K562 (cell line): Measurements from ENCODE around the gene KCNK18. TPM values are rescaled to one million over a fixed set of nuclear protein-coding genes. Genes with fewer than 3 reads are reported as not detected.

Source experiments
- ATAC-seq: fragments of 200-7000 bp; cut with Tn5 transposase; 3 replicates; pipeline ENCODE4 v1.9.1; 2020; ENCODE audit warnings: moderate library complexity
- BruUV-seq: library from RNA; stranded (reverse); fragments of 400-500 nt; replicated peaks from 2 replicates; lab custom pipeline; 2021; lab: Mats Ljungman, UMichigan
- CTCF ChIA-PET: fragments of 300-600 bp; formaldehyde crosslinking; extraction: SDS; loops from one replicate; lab custom pipeline; 2021; ENCODE audit warnings: low intra/inter-chr PET ratio; lab: Yijun Ruan, JAX
- POLR2A ChIA-PET: fragments of 300-600, 350-650 bp; sonication (Branson Sonifier 250); formaldehyde crosslinking; extraction: SDS; loops from one replicate; lab custom pipeline; 2021; ENCODE audit warnings: antibody characterized with exemption, inconsistent platforms; lab: Yijun Ruan, JAX
- DNase-seq, 4 experiments: peaks; one replicate each; pipeline versions ENCODE4 v3.0.0 to v3.0.0-alpha.2; 2011 to 2018; ENCODE audit warnings: low spot score in 3 of 4, mixed read lengths in 3 of 4; ENCODE audit errors: extremely low read depth in 1 of 4
- FAIRE-seq: peaks from 2 replicates; lab custom pipeline; 2011; peaks lifted over from hg19 to GRCh38; lab: Jason Lieb, UNC
- H2AFZ ChIP-seq: 2 replicates; pipeline ENCODE4 v1.6.0; 2011; ENCODE audit warnings: low read depth, low read length, control low read depth, inconsistent platforms
- H3K27ac ChIP-seq: fragments of 200-600 bp; 3 replicates; pipeline ENCODE4 v1.8.0; 2011; ENCODE audit warnings: low read depth, mild to moderate bottlenecking, control low read depth, inconsistent platforms, low read length, moderate library complexity, mixed read lengths; ENCODE audit errors: extremely low read depth
- H3K27me3 ChIP-seq, 2 experiments: fragments of 300-600 bp in 1 of 2; 2 replicates in 1 of 2; 3 replicates in 1 of 2; pipeline versions ENCODE4 v1.6.0 to v1.8.0; 2011; ENCODE audit warnings: inconsistent platforms in 2 of 2, low read length in 2 of 2, mild to moderate bottlenecking in 1 of 2, mixed read lengths in 1 of 2, moderate library complexity in 1 of 2; ENCODE audit not compliant: control insufficient read depth in 2 of 2, insufficient read depth in 2 of 2
- H3K36me3 ChIP-seq: fragments of 300-600 bp; 3 replicates; pipeline ENCODE4 v1.8.0; 2011; ENCODE audit warnings: mild to moderate bottlenecking, low read length, inconsistent platforms; ENCODE audit not compliant: control insufficient read depth, insufficient read depth
- H3K4me1 ChIP-seq, 2 experiments: fragments of 200-600 bp in 1 of 2; replicated peaks in 1 of 2; 2 replicates in 1 of 2; 3 replicates in 1 of 2; pipeline versions ENCODE4 v1.5.1 to v1.8.0; 2011; ENCODE audit warnings: inconsistent platforms in 2 of 2, low read length in 2 of 2, mild to moderate bottlenecking in 1 of 2, mixed read lengths in 1 of 2, moderate library complexity in 1 of 2; ENCODE audit not compliant: control insufficient read depth in 2 of 2, insufficient read depth in 2 of 2
- H3K4me2 ChIP-seq: 2 replicates; pipeline ENCODE4 v1.6.1; 2011; ENCODE audit warnings: low read length, control low read depth, inconsistent platforms, mixed read lengths; ENCODE audit not compliant: insufficient read depth
- H3K4me3 ChIP-seq: fragments of 200-600 bp; sonication (generic), shearing (Covaris generic); 2 replicates; pipeline ENCODE4 v1.5.1; 2016; ENCODE audit warnings: control low read depth, inconsistent platforms
- H3K79me2 ChIP-seq: fragments of 200-600 bp; 3 replicates; pipeline ENCODE4 v1.8.0; 2011; ENCODE audit warnings: low read length, inconsistent platforms; ENCODE audit not compliant: control insufficient read depth, insufficient read depth
- H3K9ac ChIP-seq, 2 experiments: 2 replicates each; pipeline versions ENCODE4 v1.6.0 to v1.6.1; 2011; ENCODE audit warnings: low read depth in 2 of 2, low read length in 2 of 2, control low read depth in 1 of 2, inconsistent platforms in 1 of 2, mild to moderate bottlenecking in 1 of 2, mixed read lengths in 1 of 2; ENCODE audit not compliant: insufficient read depth in 1 of 2
- H3K9me1 ChIP-seq: one replicate; pipeline ENCODE4 v1.6.0; 2011; ENCODE audit warnings: inconsistent platforms, mild to moderate bottlenecking, low read length, moderate library complexity; ENCODE audit not compliant: control insufficient read depth, insufficient read depth
- H3K9me3 ChIP-seq: replicated peaks from 2 replicates; pipeline ENCODE4 v1.5.1; 2011; ENCODE audit warnings: low read depth, low read length, inconsistent platforms; ENCODE audit not compliant: control insufficient read depth, insufficient read depth
- H4K20me1 ChIP-seq: replicated peaks from 2 replicates; pipeline ENCODE4 v1.6.1; 2011; ENCODE audit warnings: low read length, inconsistent platforms, mixed read lengths; ENCODE audit not compliant: control insufficient read depth, insufficient read depth
- FOSL1 ChIP-seq: fragments of 200-800 bp; sonication (Bioruptor generic); conservative IDR thresholded peaks from 2 replicates; pipeline ENCODE4 v1.6.1; 2016; ENCODE audit warnings: missing genetic modification characterization, missing compliant biosample characterization
- ILK ChIP-seq: fragments of 450-650 bp; IDR thresholded peaks from 2 replicates; pipeline ENCODE4 v1.6.1; 2016; ENCODE audit warnings: missing genetic modification characterization, low read depth, mild to moderate bottlenecking, missing compliant biosample characterization, moderate library complexity, borderline replicate concordance
- RERE ChIP-seq: sonication (generic); formaldehyde crosslinking; IDR thresholded peaks from 2 replicates; pipeline ENCODE4 v1.8.0; 2023; ENCODE audit warnings: missing genetic modification reagents, mild to moderate bottlenecking, borderline replicate concordance
- SETDB1 ChIP-seq: IDR thresholded peaks from one replicate; pipeline ENCODE4 v1.6.1; 2012; ENCODE audit warnings: low read length, control low read depth, inconsistent platforms
- YY1 ChIP-seq, 3 experiments: IDR thresholded peaks; 2 replicates each; pipeline ENCODE4 v1.6.1; 2011; ENCODE audit warnings: low read length in 2 of 3, mild to moderate bottlenecking in 2 of 3, moderate library complexity in 2 of 3, borderline replicate concordance in 1 of 3, control low read depth in 1 of 3, low read depth in 1 of 3; ENCODE audit not compliant: insufficient read depth in 3 of 3, insufficient replicate concordance in 2 of 3, control insufficient read depth in 1 of 3, insufficient read length in 1 of 3; ENCODE audit errors: extremely low read depth in 1 of 3
- ZBTB43 ChIP-seq: sonication (generic); formaldehyde crosslinking; IDR thresholded peaks from 2 replicates; pipeline ENCODE4 v1.8.0; 2023; ENCODE audit warnings: mild to moderate bottlenecking, missing genetic modification reagents
- ZNF174 ChIP-seq: fragments of 250-450 bp; sonication (Bioruptor Pico); IDR thresholded peaks from 2 replicates; pipeline ENCODE4 v1.4.0; 2020; ENCODE audit warnings: mild to moderate bottlenecking
- ZNF57 ChIP-seq: fragments of 450-650 bp; formaldehyde crosslinking; IDR thresholded peaks from 2 replicates; pipeline ENCODE4 v1.4.0; 2020; ENCODE audit warnings: mild to moderate bottlenecking, moderate library complexity
- ZNF76 ChIP-seq: fragments of 250-450 bp; sonication (Bioruptor Pico); IDR thresholded peaks from 2 replicates; pipeline ENCODE4 v1.4.0; 2020; ENCODE audit warnings: mild to moderate bottlenecking, moderate library complexity, borderline replicate concordance
- WGBS: fragments of 100-300 bp; shearing (Covaris generic); methylation state at CpG from one replicate; pipeline ENCODE4 v1.1.6; 2016; ENCODE audit warnings: low coverage, mixed read lengths; ENCODE audit not compliant: insufficient coverage; ENCODE audit errors: missing lambda C conversion rate; 5-methylcytosine and 5-hydroxymethylcytosine counted together
- in situ Hi-C: fragments of 300-500 bp; cut with MboI; formaldehyde crosslinking; loops from 4 replicates; pipeline ENCODE4 v1.15.0; 2018; ENCODE audit warnings: inconsistent platforms, mixed read lengths
- intact Hi-C: fragments of 100-400 bp; cut with micrococcal nuclease; formaldehyde crosslinking; loops from 2 replicates; pipeline ENCODE4 v1.14.2; 2022
- polyA plus RNA-seq, 8 experiments: library from polyadenylated mRNA; depleted of rRNA in 4 of 8; stranded (reverse) in 5 of 8; unstranded in 3 of 8; fragments of >200 nt; fragmentation: Nextera tagmentation in 2 of 8; fragmentation: Illumina TruSeq in 1 of 8; extraction: Ambion mirVana in 2 of 8; extraction: Trizol in 1 of 8; gene quantifications; 2 replicates each; pipeline versions ENCODE4 v1.2.1 to v1.2.3, GENCODE V29; 2011 to 2014; ENCODE audit warnings: inconsistent platforms in 1 of 8, missing spikeins in 1 of 8
- total RNA-seq, 7 experiments: library from RNA; depleted of rRNA in 6 of 7; stranded (reverse); fragments of >200 nt in 6 of 7; fragmentation: Illumina TruSeq in 2 of 7; extraction: Trizol in 2 of 7; gene quantifications; 2 replicates each; pipeline versions ENCODE4 v1.2.1 to v1.2.3, GENCODE V29; 2011 to 2021; ENCODE audit warnings: low replicate concordance in 1 of 7
- TF ChIP-seq, protein P1 (sequence below): IDR thresholded peaks from 2 replicates; pipeline ENCODE4 v1.6.1; 2012; ENCODE audit warnings: low read depth, low read length, improper control_type of control experiment, borderline replicate concordance

Gene KCNK18
- total and polyA plus RNA-seq, 9 of the 15 experiments (the other 6 are each of a cell fraction or from before 2014, with no cell fraction given): not detected

DNA sequence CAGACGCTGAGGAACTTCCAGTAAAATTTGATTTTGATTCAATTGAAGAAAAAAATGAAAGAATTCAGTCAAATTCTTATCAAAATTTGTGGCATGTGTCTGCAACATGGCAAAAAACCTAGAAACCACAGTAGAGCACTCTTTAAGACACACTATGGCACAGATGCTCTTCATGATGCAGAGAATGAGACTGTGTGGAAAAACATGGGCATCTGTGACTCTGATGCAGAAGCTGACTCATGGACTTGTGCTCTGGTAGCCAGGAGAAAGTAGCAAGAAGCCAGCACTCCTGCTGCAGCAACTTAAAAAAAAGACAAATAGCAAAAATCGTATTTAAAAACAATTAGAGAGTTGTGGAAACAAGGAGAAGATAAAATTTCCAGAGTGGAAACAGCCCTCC lies 8.9 kb upstream of the KCNK18 start (continued):
- no peak for TF ChIP-seq RERE (CRISPR knock-in tag)
- no peak for TF ChIP-seq ZNF76
- TF ChIP-seq ZNF57 (CRISPR knock-in tag): no peak
- TF ChIP-seq, all 486 proteins: peak for 0

- in situ Hi-C loops: no loop called here
- Histone ChIP-seq H3K27me3 (peaks cover 0 to 6% of the 10 kb centered on the region in 2 experiments; a peak in 1 of 5 replicates), H2AFZ (no peak overlapping the region), H3K79me2 (no peaks in the 10 kb centered on the region), H4K20me1 (no peaks in the 10 kb centered on the region), H3K4me1 (no peaks in the 10 kb centered on the region; a peak in 1 of 5 replicates), H3K27ac (no peak overlapping the region), H3K4me2 (no peak overlapping the region), H3K4me3 (no peak overlapping the region), H3K36me3 (no peaks in the 10 kb centered on the region), H3K9me3 (no peaks in the 10 kb centered on the region), H3K9ac (no peak overlapping the region), H3K9me1 (no peaks in the 10 kb centered on the region)
- 0% methylated on average over 1 of the region's 1 CpG for WGBS
- CTCF ChIA-PET: no interaction called here
- intact Hi-C loops: no loop called here
- DNase-seq (no peak), FAIRE-seq (no peak), ATAC-seq (no peak)
- POLR2A ChIA-PET: interaction anchor here (1.2 kb wide), 1 partner anchor 11 kb away, joined by 3 read pairs; no protein-coding TSS in a partner anchor
- BruUV-seq: no TSS peak
- TF ChIP-seq FOSL1: no peak
- TF ChIP-seq YY1 (IDR thresholded peaks at IDR 0.05; ENCODE audit: borderline replicate concordance in 1 of 3, control insufficient read depth in 1 of 3, extremely low read depth in 1 of 3, insufficient read depth in 3 of 3, insufficient read length in 1 of 3, insufficient replicate concordance in 2 of 3, low read depth in 1 of 3, low read length in 2 of 3): no peak
- TF ChIP-seq SETDB1: no peak
- TF ChIP-seq, protein P1, sequence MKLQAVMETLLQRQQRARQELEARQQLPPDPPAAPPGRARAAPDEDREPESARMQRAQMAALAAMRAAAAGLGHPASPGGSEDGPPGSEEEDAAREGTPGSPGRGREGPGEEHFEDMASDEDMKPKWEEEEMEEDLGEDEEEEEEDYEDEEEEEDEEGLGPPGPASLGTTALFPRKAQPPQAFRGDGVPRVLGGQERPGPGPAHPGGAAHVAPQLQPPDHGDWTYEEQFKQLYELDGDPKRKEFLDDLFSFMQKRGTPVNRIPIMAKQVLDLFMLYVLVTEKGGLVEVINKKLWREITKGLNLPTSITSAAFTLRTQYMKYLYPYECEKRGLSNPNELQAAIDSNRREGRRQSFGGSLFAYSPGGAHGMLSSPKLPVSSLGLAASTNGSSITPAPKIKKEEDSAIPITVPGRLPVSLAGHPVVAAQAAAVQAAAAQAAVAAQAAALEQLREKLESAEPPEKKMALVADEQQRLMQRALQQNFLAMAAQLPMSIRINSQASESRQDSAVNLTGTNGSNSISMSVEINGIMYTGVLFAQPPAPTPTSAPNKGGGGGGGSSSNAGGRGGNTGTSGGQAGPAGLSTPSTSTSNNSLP: no peak
- no peak for TF ChIP-seq ZBTB43 (CRISPR knock-in tag)
- no peak for TF ChIP-seq ILK
- no peak for TF ChIP-seq ZNF174 (CRISPR knock-in tag)
Observed at GRCh38 chr10:117189557-117189956, 7.7 kb upstream of the KCNK18 start.
